ENCODE results near the gene ELP5. TPM values are rescaled to one million over a fixed set of nuclear protein-coding genes. Genes with fewer than 3 reads are reported as not detected.

Gene ELP5
- total RNA-seq, 4 donors from 2014 or later, result 29.6 to 36.8 (median 33.8) TPM

DNA sequence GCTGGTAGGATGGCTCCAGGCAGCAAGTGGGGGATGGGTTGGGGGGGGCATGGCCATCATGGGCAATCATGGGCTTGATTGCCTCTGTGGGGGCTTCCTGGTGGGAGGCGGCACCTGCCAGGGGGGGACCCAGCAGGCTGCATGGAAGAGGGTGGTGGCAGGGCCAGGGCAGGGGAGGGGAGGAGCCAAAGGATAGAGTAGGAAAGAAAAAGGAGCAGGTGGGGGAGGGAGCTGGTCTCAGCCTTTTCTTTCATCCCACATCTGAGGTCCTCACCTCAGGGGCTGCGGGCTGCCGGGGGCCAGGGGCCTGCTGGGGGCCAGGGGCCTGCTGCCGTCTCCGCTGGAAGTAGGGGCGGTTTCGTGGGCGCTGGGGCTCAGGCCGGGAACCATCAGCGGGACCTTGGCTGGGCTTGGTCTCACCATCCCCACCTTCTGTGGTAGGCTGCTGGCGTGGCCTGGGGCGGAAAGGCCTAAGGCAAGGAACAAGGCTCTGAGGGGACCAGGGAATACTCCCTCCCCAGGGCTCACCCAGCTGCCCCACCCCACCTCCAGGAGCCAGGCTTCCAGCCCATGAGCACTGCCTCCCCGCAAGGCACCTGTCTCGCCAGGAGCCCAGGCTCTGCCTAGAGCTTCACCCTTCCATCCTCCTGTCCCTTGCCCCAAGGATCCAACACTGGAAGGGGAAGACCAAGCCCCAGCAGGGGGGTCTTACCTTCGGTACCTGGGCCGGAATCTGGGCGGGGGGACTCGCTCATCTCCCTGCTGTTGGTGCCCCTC is 37.4 kb downstream of the ELP5 start:
- no peaks in the 10 kb centered on the region for H3K9me3 ChIP-seq
- WGBS, 2 donors (ENCODE audit: low coverage in 1 of 2), result 67% methylated on average over 3 of the region's 18 CpGs; no CpG with 5 or more reads in 1 of the 2 donors
- H3K27me3 ChIP-seq, result peaks cover 34% of the 10 kb centered on the region
- no peak overlapping the region for H3K4me3 ChIP-seq
- H3K36me3 ChIP-seq, result peaks cover 0 to 33% of the 10 kb centered on the region in 2 donors
- peak; percentile 6 for ATAC-seq
- H3K4me1 ChIP-seq, result peaks cover 0 to 97% (median 27%) of the 10 kb centered on the region in 3 donors
- H3K27ac ChIP-seq, result peak overlapping the region in 3 of 4 donors; percentile 83 to 98 (median 95)
- TF ChIP-seq POLR2AphosphoS5 (IDR thresholded peaks at IDR 0.05) (no peak), POLR2A (IDR thresholded peaks at IDR 0.05) (no peak), EP300 (IDR thresholded peaks at IDR 0.05) (no peak)
- TF ChIP-seq, protein P1, sequence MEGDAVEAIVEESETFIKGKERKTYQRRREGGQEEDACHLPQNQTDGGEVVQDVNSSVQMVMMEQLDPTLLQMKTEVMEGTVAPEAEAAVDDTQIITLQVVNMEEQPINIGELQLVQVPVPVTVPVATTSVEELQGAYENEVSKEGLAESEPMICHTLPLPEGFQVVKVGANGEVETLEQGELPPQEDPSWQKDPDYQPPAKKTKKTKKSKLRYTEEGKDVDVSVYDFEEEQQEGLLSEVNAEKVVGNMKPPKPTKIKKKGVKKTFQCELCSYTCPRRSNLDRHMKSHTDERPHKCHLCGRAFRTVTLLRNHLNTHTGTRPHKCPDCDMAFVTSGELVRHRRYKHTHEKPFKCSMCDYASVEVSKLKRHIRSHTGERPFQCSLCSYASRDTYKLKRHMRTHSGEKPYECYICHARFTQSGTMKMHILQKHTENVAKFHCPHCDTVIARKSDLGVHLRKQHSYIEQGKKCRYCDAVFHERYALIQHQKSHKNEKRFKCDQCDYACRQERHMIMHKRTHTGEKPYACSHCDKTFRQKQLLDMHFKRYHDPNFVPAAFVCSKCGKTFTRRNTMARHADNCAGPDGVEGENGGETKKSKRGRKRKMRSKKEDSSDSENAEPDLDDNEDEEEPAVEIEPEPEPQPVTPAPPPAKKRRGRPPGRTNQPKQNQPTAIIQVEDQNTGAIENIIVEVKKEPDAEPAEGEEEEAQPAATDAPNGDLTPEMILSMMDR (IDR thresholded peaks at IDR 0.05), result no peak

DNA sequence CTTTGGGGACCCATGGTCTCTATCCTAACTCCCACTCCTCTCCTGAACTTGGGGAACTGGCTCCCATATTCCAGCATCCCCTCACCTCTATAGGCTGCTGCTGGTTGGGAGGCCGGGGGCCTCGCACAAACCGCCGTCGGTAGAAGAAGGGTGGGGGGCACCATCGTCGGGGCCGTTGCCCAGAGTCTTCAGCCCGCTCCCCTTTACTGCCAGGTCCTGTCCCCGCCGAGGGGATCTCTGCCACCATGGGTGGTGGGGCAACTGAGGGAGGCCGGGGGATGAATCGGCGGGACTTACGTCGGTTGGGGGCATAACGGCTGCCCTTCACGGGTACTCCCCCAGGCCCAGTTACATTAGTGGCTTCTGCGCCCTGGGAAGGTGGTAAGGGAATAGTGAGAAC is 38.2 kb downstream of the ELP5 start:
- WGBS, 2 donors (ENCODE audit: low coverage in 1 of 2), result 80% methylated on average over 1 of the region's 19 CpGs; no CpG with 5 or more reads in 1 of the 2 donors
- Histone ChIP-seq H3K36me3 (peaks cover 0 to 26% of the 10 kb centered on the region in 2 donors), H3K27me3 (peaks cover 40% of the 10 kb centered on the region), H3K4me3 (no peak overlapping the region), H3K27ac (peak overlapping the region in 3 of 4 donors; percentile 83 to 98 (median 95)), H3K4me1 (peaks cover 0 to 97% (median 27%) of the 10 kb centered on the region in 3 donors), H3K9me3 (no peaks in the 10 kb centered on the region)
- TF ChIP-seq, protein P1 (IDR thresholded peaks at IDR 0.05), result no peak
- TF ChIP-seq POLR2AphosphoS5 (IDR thresholded peaks at IDR 0.05), result no peak
- no peak for TF ChIP-seq POLR2A (IDR thresholded peaks at IDR 0.05)
- TF ChIP-seq EP300 (IDR thresholded peaks at IDR 0.05), result no peak
- ATAC-seq, result no peak

DNA sequence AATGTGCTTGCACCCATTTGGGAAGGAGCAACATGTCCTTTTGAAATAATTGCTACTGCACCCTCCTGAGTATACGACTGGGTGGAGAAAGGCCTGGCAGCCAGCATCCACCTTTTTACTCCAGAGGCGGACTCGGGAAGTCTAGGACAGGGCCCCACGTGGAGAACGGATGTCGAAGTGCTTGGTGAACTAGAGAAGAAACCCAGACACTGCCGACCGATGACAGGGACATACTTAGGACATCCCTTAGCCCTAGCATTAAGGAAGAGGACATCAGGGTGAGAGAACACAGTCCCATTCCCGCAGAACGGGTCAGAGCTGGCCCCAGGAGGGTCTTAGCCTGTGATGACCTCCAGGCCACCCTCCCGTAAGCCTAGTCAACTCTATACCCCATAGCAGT is 38.7 kb downstream of the ELP5 start:
- peaks cover 1 to 97% (median 31%) of the 10 kb centered on the region in 3 donors for H3K4me1 ChIP-seq
- H3K4me3 ChIP-seq, result no peak overlapping the region
- 37 to 66% methylated on average over 6 of the region's 11 CpGs for WGBS, 2 donors (ENCODE audit: low coverage in 1 of 2)
- H3K9me3 ChIP-seq, result no peaks in the 10 kb centered on the region
- H3K27ac ChIP-seq, result peak overlapping the region in 3 of 4 donors; percentile 83 to 98 (median 95)
- no peak for ATAC-seq
- H3K27me3 ChIP-seq, result peaks cover 40% of the 10 kb centered on the region
- peaks cover 0 to 20% of the 10 kb centered on the region in 2 donors for H3K36me3 ChIP-seq
- TF ChIP-seq POLR2A (IDR thresholded peaks at IDR 0.05), result no peak
- TF ChIP-seq EP300 (IDR thresholded peaks at IDR 0.05), result no peak
- no peak for TF ChIP-seq POLR2AphosphoS5 (IDR thresholded peaks at IDR 0.05)
- TF ChIP-seq, protein P1 (IDR thresholded peaks at IDR 0.05), result no peak

DNA sequence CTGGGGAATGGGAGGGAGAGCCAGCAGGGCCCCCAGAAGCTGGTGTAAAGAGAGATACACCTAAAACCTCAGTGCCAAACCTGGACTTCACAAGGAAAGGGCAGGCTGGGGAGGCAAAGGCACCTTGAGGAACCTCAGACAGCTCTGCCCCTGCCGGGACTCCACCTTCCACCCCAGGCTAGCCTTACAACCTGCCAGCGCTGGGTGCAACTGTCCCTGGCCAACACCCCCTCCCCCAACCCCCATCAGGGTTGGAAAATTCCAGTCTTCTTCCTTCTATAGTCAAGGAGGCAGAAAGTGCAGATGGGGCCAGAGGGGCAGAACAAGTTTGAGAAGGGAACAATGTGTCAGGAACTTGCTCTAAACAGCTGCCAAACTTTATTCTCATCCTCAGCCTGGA is 40.2 kb downstream of the ELP5 start:
- peaks cover 0 to 8% of the 10 kb centered on the region in 2 donors for H3K36me3 ChIP-seq
- WGBS, 2 donors (ENCODE audit: low coverage in 1 of 2), result no CpG with 5 or more reads among the region's 2 CpGs
- peaks cover 40% of the 10 kb centered on the region for H3K27me3 ChIP-seq
- H3K9me3 ChIP-seq, result no peaks in the 10 kb centered on the region
- no peak for ATAC-seq
- H3K4me1 ChIP-seq, result peaks cover 5 to 95% (median 41%) of the 10 kb centered on the region in 3 donors
- H3K27ac ChIP-seq, result peak overlapping the region; percentile 39 to 98 (median 89)
- TF ChIP-seq EP300 (IDR thresholded peaks at IDR 0.05), result no peak
- TF ChIP-seq POLR2AphosphoS5 (IDR thresholded peaks at IDR 0.05), result no peak
- no peak for TF ChIP-seq POLR2A (IDR thresholded peaks at IDR 0.05)
- TF ChIP-seq, protein P1 (IDR thresholded peaks at IDR 0.05), result no peak
- H3K4me3 ChIP-seq, result no peak overlapping the region

All from gastroesophageal sphincter (tissue), 4 donors.